Ramos (cell line): Measurements from ENCODE around the gene IDNK.
"Not testable (repeated sequence)": the region's sequence is repeated elsewhere in the genome, so short reads cannot be mapped to it uniquely, and the experiment has no call there.

Source experiments
- in situ Hi-C: fragments of 300-500 bp; cut with MboI; formaldehyde crosslinking; loops from one replicate; pipeline ENCODE4 v1.14.3; 2022; ENCODE audit warnings: low sequenced_read_pairs; ENCODE audit not compliant: unreplicated experiment

IDNK gene

GRCh38 chr9:83622939-83623678 lies at the start of gene IDNK:
Gene IDNK, plus strand, starts transcription at chr9:83623143. Its CDS starts 29 bp downstream, at chr9:83623172.
- in situ Hi-C loops: loop anchor here (10.0 kb wide), 1 partner anchor 292 kb away; no protein-coding TSS in a partner anchor

- in situ Hi-C loops: no loop called here
These were observed 48.5 kb upstream of the IDNK start for GRCh38 chr9:83574482-83574881.

- in situ Hi-C loops: no loop called here
These were observed 40.9 kb upstream of the IDNK start for GRCh38 chr9:83582029-83582428.

GRCh38 chr9:83583151-83584014 lies 39.6 kb upstream of the IDNK start:
- in situ Hi-C loops: no loop called here

- in situ Hi-C loops: no loop called here
These were observed 37.9 kb upstream of the IDNK start for GRCh38 chr9:83584995-83585394.

- in situ Hi-C loops: no loop called here
These were observed 34.7 kb upstream of the IDNK start for GRCh38 chr9:83588256-83588655.

- in situ Hi-C loops: no loop called here
These were observed 25.9 kb upstream of the IDNK start for GRCh38 chr9:83596899-83597504.

GRCh38 chr9:83598487-83598886 lies 24.5 kb upstream of the IDNK start:
- in situ Hi-C loops: no loop called here

GRCh38 chr9:83599071-83599470 lies 23.9 kb upstream of the IDNK start:
- in situ Hi-C loops: no loop called here

GRCh38 chr9:83601463-83601862 lies 21.5 kb upstream of the IDNK start:
- in situ Hi-C loops: no loop called here

- in situ Hi-C loops: not testable (repeated sequence)
These were observed 15.3 kb upstream of the IDNK start for GRCh38 chr9:83607620-83608019.

GRCh38 chr9:83613298-83613697 lies 9.6 kb upstream of the IDNK start:
- in situ Hi-C loops: not testable (repeated sequence)

- in situ Hi-C loops: no loop called here
These were observed 5.6 kb upstream of the IDNK start for GRCh38 chr9:83617299-83617698.

GRCh38 chr9:83620841-83621636 lies 1.9 kb upstream of the IDNK start:
- in situ Hi-C loops: loop anchor here (10.0 kb wide), 1 partner anchor 294 kb away; no protein-coding TSS in a partner anchor

- in situ Hi-C loops: loop anchor here (10.0 kb wide), 1 partner anchor 292 kb away; no protein-coding TSS in a partner anchor
These were observed 457 bp upstream of the IDNK start for GRCh38 chr9:83622433-83622938.

GRCh38 chr9:83623679-83624076 lies 735 bp downstream of the IDNK start:
- in situ Hi-C loops: loop anchor here (10.0 kb wide), 1 partner anchor 291 kb away; no protein-coding TSS in a partner anchor

GRCh38 chr9:83625178-83625577 lies 2.2 kb downstream of the IDNK start:
- in situ Hi-C loops: loop anchor here (10.0 kb wide), 1 partner anchor 290 kb away; no protein-coding TSS in a partner anchor

- in situ Hi-C loops: loop anchor here (10.0 kb wide), 1 partner anchor 286 kb away; no protein-coding TSS in a partner anchor
These were observed 5.6 kb downstream of the IDNK start for GRCh38 chr9:83628540-83628939.

- in situ Hi-C loops: loop anchor here (10.0 kb wide), 1 partner anchor 285 kb away; no protein-coding TSS in a partner anchor
These were observed 6.6 kb downstream of the IDNK start for GRCh38 chr9:83629433-83630104.
